ENCODE measurements around the gene EFHD1. TPM values are rescaled to one million over a fixed set of nuclear protein-coding genes. Genes with fewer than 3 reads are reported as not detected.

Gene EFHD1
- total and polyA plus RNA-seq, 2 of the 13 experiments (the other 11 are each of a cell fraction or from before 2014, with no cell fraction given): 0.09 TPM; not detected in 1

DNA sequence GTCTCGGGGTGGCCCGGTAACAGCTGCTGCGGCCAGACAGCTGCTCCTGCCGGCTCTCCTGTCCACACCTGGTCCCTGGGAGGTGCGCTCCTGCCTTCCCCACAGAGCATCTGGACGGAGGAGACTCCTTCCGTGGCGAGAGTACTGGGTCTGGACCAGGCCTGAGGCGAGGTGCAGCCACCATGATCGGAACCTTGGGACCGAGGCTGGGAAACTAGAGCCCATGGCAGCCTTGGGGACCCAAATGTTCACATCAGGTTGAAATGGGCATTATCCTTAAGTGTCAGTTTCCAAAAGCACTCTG is 64.4 kb downstream of the EFHD1 start (continued):
- TF ChIP-seq, protein P1, sequence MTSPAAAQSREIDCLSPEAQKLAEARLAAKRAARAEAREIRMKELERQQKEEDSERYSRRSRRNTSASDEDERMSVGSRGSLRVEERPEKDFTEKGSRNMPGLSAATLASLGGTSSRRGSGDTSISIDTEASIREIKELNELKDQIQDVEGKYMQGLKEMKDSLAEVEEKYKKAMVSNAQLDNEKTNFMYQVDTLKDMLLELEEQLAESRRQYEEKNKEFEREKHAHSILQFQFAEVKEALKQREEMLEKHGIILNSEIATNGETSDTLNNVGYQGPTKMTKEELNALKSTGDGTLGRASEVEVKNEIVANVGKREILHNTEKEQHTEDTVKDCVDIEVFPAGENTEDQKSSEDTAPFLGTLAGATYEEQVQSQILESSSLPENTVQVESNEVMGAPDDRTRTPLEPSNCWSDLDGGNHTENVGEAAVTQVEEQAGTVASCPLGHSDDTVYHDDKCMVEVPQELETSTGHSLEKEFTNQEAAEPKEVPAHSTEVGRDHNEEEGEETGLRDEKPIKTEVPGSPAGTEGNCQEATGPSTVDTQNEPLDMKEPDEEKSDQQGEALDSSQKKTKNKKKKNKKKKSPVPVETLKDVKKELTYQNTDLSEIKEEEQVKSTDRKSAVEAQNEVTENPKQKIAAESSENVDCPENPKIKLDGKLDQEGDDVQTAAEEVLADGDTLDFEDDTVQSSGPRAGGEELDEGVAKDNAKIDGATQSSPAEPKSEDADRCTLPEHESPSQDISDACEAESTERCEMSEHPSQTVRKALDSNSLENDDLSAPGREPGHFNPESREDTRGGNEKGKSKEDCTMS (CRISPR knock-in tag; conservative IDR thresholded peaks at IDR 0.05): no peak
- TF ChIP-seq TRAFD1 (CRISPR knock-in tag; IDR thresholded peaks at IDR 0.05; ENCODE audit: borderline replicate concordance) (no peak), ZNF629 (CRISPR knock-in tag; conservative IDR thresholded peaks at IDR 0.05) (no peak), REPIN1 (CRISPR knock-in tag; IDR thresholded peaks at IDR 0.05; ENCODE audit: borderline replicate concordance, low read depth) (0 out of 2 replicates have a peak, but pooled peaks have one; percentile 5), RORA (CRISPR knock-in tag; IDR thresholded peaks at IDR 0.05) (no peak), ZNF790 (CRISPR knock-in tag; IDR thresholded peaks at IDR 0.05; ENCODE audit: borderline replicate concordance) (0 out of 2 replicates have a peak, but pooled peaks have one; percentile 1), RFX3 (CRISPR knock-in tag; IDR thresholded peaks at IDR 0.05) (no peak), SMYD3 (CRISPR knock-in tag; IDR thresholded peaks at IDR 0.05) (no peak), SETDB1 (CRISPR knock-in tag; IDR thresholded peaks at IDR 0.05; ENCODE audit: borderline replicate concordance) (no peak), ZNF614 (CRISPR knock-in tag; IDR thresholded peaks at IDR 0.05; ENCODE audit: borderline replicate concordance) (no peak), CCAR2 (optimal IDR thresholded peaks at IDR 0.05; ENCODE audit: low read depth, low read length) (no peak), SIN3B (IDR thresholded peaks at IDR 0.05; ENCODE audit: low read length) (no peak), ZNF335 (CRISPR knock-in tag; IDR thresholded peaks at IDR 0.05) (peak; percentile 43; the same call in 1 of the 2 replicates), NRL (CRISPR knock-in tag; IDR thresholded peaks at IDR 0.05; ENCODE audit: borderline replicate concordance) (peak; percentile 29; the same call in 1 of the 2 replicates), HNF4G (IDR thresholded peaks at IDR 0.05; ENCODE audit: borderline replicate concordance, low read depth, low read length) (no peak), HNF4G (CRISPR knock-in tag; IDR thresholded peaks at IDR 0.05; ENCODE audit: borderline replicate concordance, low read depth) (no peak), CAMTA2 (CRISPR knock-in tag; IDR thresholded peaks at IDR 0.05; ENCODE audit: borderline replicate concordance) (no peak), ZNF414 (CRISPR knock-in tag; IDR thresholded peaks at IDR 0.05) (no peak)
- TF ChIP-seq, protein P2, sequence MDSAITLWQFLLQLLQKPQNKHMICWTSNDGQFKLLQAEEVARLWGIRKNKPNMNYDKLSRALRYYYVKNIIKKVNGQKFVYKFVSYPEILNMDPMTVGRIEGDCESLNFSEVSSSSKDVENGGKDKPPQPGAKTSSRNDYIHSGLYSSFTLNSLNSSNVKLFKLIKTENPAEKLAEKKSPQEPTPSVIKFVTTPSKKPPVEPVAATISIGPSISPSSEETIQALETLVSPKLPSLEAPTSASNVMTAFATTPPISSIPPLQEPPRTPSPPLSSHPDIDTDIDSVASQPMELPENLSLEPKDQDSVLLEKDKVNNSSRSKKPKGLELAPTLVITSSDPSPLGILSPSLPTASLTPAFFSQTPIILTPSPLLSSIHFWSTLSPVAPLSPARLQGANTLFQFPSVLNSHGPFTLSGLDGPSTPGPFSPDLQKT (CRISPR knock-in tag; IDR thresholded peaks at IDR 0.05; ENCODE audit: borderline replicate concordance): no peak
- TF ChIP-seq, protein P3, sequence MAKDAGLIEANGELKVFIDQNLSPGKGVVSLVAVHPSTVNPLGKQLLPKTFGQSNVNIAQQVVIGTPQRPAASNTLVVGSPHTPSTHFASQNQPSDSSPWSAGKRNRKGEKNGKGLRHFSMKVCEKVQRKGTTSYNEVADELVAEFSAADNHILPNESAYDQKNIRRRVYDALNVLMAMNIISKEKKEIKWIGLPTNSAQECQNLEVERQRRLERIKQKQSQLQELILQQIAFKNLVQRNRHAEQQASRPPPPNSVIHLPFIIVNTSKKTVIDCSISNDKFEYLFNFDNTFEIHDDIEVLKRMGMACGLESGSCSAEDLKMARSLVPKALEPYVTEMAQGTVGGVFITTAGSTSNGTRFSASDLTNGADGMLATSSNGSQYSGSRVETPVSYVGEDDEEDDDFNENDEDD (CRISPR knock-in tag; IDR thresholded peaks at IDR 0.05; ENCODE audit: borderline replicate concordance): no peak
- TF ChIP-seq, protein P4, sequence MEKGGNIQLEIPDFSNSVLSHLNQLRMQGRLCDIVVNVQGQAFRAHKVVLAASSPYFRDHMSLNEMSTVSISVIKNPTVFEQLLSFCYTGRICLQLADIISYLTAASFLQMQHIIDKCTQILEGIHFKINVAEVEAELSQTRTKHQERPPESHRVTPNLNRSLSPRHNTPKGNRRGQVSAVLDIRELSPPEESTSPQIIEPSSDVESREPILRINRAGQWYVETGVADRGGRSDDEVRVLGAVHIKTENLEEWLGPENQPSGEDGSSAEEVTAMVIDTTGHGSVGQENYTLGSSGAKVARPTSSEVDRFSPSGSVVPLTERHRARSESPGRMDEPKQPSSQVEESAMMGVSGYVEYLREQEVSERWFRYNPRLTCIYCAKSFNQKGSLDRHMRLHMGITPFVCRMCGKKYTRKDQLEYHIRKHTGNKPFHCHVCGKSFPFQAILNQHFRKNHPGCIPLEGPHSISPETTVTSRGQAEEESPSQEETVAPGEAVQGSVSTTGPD (CRISPR knock-in tag; IDR thresholded peaks at IDR 0.05): no peak

Data from HepG2 (cell line).